WERI-Rb-1 (cell line): ENCODE results near the gene SH3BGRL3.
"Not testable (repeated sequence)": the region's sequence is repeated elsewhere in the genome, so short reads cannot be mapped to it uniquely, and the experiment has no call there.

ENCODE experiments used
- DNase-seq: peaks from one replicate; pipeline ENCODE4 v3.0.0-alpha.2; 2020
- H3K27ac ChIP-seq: fragments of 250-450 bp; sonication (Bioruptor Pico); 2 replicates; pipeline ENCODE4 v1.5.1; 2020; ENCODE audit warnings: mild to moderate bottlenecking, moderate library complexity
- H3K27me3 ChIP-seq: fragments of 250-450 bp; sonication (Bioruptor Pico); 2 replicates; pipeline ENCODE4 v1.5.1; 2021; ENCODE audit warnings: mild to moderate bottlenecking, low read depth, moderate library complexity; ENCODE audit not compliant: insufficient read depth, severe bottlenecking
- H3K36me3 ChIP-seq: fragments of 250-450 bp; sonication (Bioruptor Pico); 2 replicates; pipeline ENCODE4 v1.5.1; 2020; ENCODE audit warnings: mild to moderate bottlenecking, moderate library complexity
- H3K4me3 ChIP-seq: 2 replicates; pipeline ENCODE4 v1.5.1; 2011; ENCODE audit warnings: low read depth, mild to moderate bottlenecking, control low read depth, low read length
- H3K9me3 ChIP-seq: fragments of 250-450 bp; sonication (Bioruptor Pico); 2 replicates; pipeline ENCODE4 v1.5.1; 2021; ENCODE audit warnings: mild to moderate bottlenecking, moderate library complexity; ENCODE audit not compliant: severe bottlenecking
- CTCF ChIP-seq: IDR thresholded peaks from 2 replicates; pipeline ENCODE4 v1.5.1; 2011; ENCODE audit warnings: low read depth, mild to moderate bottlenecking, control low read depth, inconsistent platforms, low read length

Gene SH3BGRL3

GRCh38 chr1:26290882-26291261 is 11.0 kb downstream of the SH3BGRL3 start:
- peak; percentile 39 for DNase-seq
- Histone ChIP-seq H3K27ac (peak overlapping the region; percentile 66), H3K9me3 (no peaks in the 10 kb centered on the region), H3K4me3 (no peak overlapping the region), H3K27me3 (no peaks in the 10 kb centered on the region), H3K36me3 (no peaks in the 10 kb centered on the region)
- no peak for TF ChIP-seq CTCF

- Histone ChIP-seq H3K4me3 (no peak overlapping the region), H3K9me3 (no peaks in the 10 kb centered on the region), H3K27ac (peak overlapping the region; percentile 66), H3K36me3 (no peaks in the 10 kb centered on the region), H3K27me3 (no peaks in the 10 kb centered on the region)
- no peak for DNase-seq
- TF ChIP-seq CTCF, result no peak
Observed at GRCh38 chr1:26291433-26291832, 11.5 kb downstream of the SH3BGRL3 start.

- no peak for TF ChIP-seq CTCF
- Histone ChIP-seq H3K9me3 (no peaks in the 10 kb centered on the region), H3K4me3 (no peak overlapping the region), H3K36me3 (no peaks in the 10 kb centered on the region), H3K27ac (no peak overlapping the region), H3K27me3 (no peaks in the 10 kb centered on the region)
- no peak for DNase-seq
Observed at GRCh38 chr1:26291939-26292338, 12.1 kb downstream of the SH3BGRL3 start.

GRCh38 chr1:26292735-26293134 is 12.8 kb downstream of the SH3BGRL3 start:
- H3K27ac ChIP-seq, DNase-seq, H3K27me3 ChIP-seq, H3K36me3 ChIP-seq, H3K4me3 ChIP-seq, H3K9me3 ChIP-seq: not testable (repeated sequence)

GRCh38 chr1:26293911-26294463 is 14.1 kb downstream of the SH3BGRL3 start:
- Histone ChIP-seq H3K36me3 (no peaks in the 10 kb centered on the region), H3K9me3 (no peaks in the 10 kb centered on the region), H3K27ac (no peak overlapping the region), H3K4me3 (no peak overlapping the region), H3K27me3 (no peaks in the 10 kb centered on the region)
- no peak for DNase-seq
- TF ChIP-seq CTCF, result no peak

GRCh38 chr1:26295194-26296138 is 15.6 kb downstream of the SH3BGRL3 start:
- DNase-seq, result no peak
- TF ChIP-seq CTCF, result no peak
- no peak overlapping the region for H3K4me3 ChIP-seq
- H3K9me3 ChIP-seq, result no peaks in the 10 kb centered on the region
- H3K36me3 ChIP-seq, result no peaks in the 10 kb centered on the region
- no peak overlapping the region for H3K27ac ChIP-seq
- no peaks in the 10 kb centered on the region for H3K27me3 ChIP-seq
